Measurements from ENCODE around the gene ZFYVE28. TPM values are rescaled to one million over a fixed set of nuclear protein-coding genes. Genes with fewer than 3 reads are reported as not detected.

Gene ZFYVE28
- total RNA-seq, 1 donor from 2014 or later = 0.39 TPM

GRCh38 chr4:2393353-2394270, 24.8 kb downstream of the ZFYVE28 start:
- no peaks in the 10 kb centered on the region for H3K9me3 ChIP-seq (ENCODE audit: low read depth)
- peaks cover 9% of the 10 kb centered on the region for H3K27me3 ChIP-seq
- Mint-ChIP-seq H3K9me3 (no peaks in the 10 kb centered on the region), H3K27ac (no peak overlapping the region), H3K4me1 (peaks cover 39% of the 10 kb centered on the region), H3K4me3 (peak overlapping the region; percentile 72), H3K27me3 (ENCODE audit: insufficient read depth, low read depth) (peaks cover 19% of the 10 kb centered on the region), H3K36me3 (no peaks in the 10 kb centered on the region)
- peak overlapping the region; percentile 20 for H3K4me3 ChIP-seq
- peak; percentile 79 for DNase-seq (ENCODE audit: low spot score)
- no peak for TF ChIP-seq EZH2 (IDR thresholded peaks at IDR 0.05)
- no peak for TF ChIP-seq EZH2phosphoT487 (IDR thresholded peaks at IDR 0.05)
- no peak for TF ChIP-seq CTCF (IDR thresholded peaks at IDR 0.05)
- no peaks in the 10 kb centered on the region for H4K20me1 ChIP-seq (ENCODE audit: low read depth)
- H3K9ac ChIP-seq = no peak overlapping the region
- no peak overlapping the region for H3K27ac ChIP-seq
- H3F3A ChIP-seq (ENCODE audit: low read depth) = no peaks in the 10 kb centered on the region
- no peaks in the 10 kb centered on the region for H3K36me3 ChIP-seq
- peak overlapping the region; percentile 67 for H3K4me2 ChIP-seq
- peaks cover 34% of the 10 kb centered on the region for H3K4me1 ChIP-seq
- peak overlapping the region; percentile 67 for H2AFZ ChIP-seq (replicated peaks)
- H3K79me2 ChIP-seq (ENCODE audit: low read depth) = no peaks in the 10 kb centered on the region

- Histone ChIP-seq H3K36me3 (no peaks in the 10 kb centered on the region), H3K27me3 (peaks cover 9% of the 10 kb centered on the region), H3K4me1 (peaks cover 36% of the 10 kb centered on the region), H3K79me2 (ENCODE audit: low read depth) (no peaks in the 10 kb centered on the region), H4K20me1 (ENCODE audit: low read depth) (no peaks in the 10 kb centered on the region), H3F3A (ENCODE audit: low read depth) (peaks cover 1% of the 10 kb centered on the region), H3K27ac (no peak overlapping the region), H3K4me2 (peak overlapping the region; percentile 11), H2AFZ (replicated peaks) (peak overlapping the region; percentile 5), H3K9ac (no peak overlapping the region), H3K4me3 (no peak overlapping the region), H3K9me3 (ENCODE audit: low read depth) (no peaks in the 10 kb centered on the region)
- no peak for TF ChIP-seq CTCF (IDR thresholded peaks at IDR 0.05)
- TF ChIP-seq EZH2 (IDR thresholded peaks at IDR 0.05) = no peak
- TF ChIP-seq EZH2phosphoT487 (IDR thresholded peaks at IDR 0.05) = no peak
- Mint-ChIP-seq H3K4me3 (peak overlapping the region; percentile 26), H3K36me3 (no peaks in the 10 kb centered on the region), H3K4me1 (peaks cover 42% of the 10 kb centered on the region), H3K27ac (no peak overlapping the region), H3K27me3 (ENCODE audit: insufficient read depth, low read depth) (peaks cover 21% of the 10 kb centered on the region), H3K9me3 (no peaks in the 10 kb centered on the region)
- DNase-seq (ENCODE audit: low spot score) = no peak
These were observed 27.5 kb downstream of the ZFYVE28 start for GRCh38 chr4:2390784-2391421.

- Histone ChIP-seq H3K9ac (no peak overlapping the region), H3K27ac (no peak overlapping the region), H3F3A (ENCODE audit: low read depth) (peaks cover 9% of the 10 kb centered on the region), H2AFZ (replicated peaks) (no peak overlapping the region), H4K20me1 (ENCODE audit: low read depth) (no peaks in the 10 kb centered on the region), H3K36me3 (no peaks in the 10 kb centered on the region), H3K27me3 (peaks cover 9% of the 10 kb centered on the region), H3K4me2 (no peak overlapping the region), H3K79me2 (ENCODE audit: low read depth) (no peaks in the 10 kb centered on the region), H3K4me3 (no peak overlapping the region), H3K4me1 (peaks cover 43% of the 10 kb centered on the region), H3K9me3 (ENCODE audit: low read depth) (no peaks in the 10 kb centered on the region)
- H3K9me3 Mint-ChIP-seq = no peaks in the 10 kb centered on the region
- no peak overlapping the region for H3K4me3 Mint-ChIP-seq
- peaks cover 46% of the 10 kb centered on the region for H3K4me1 Mint-ChIP-seq
- H3K27ac Mint-ChIP-seq = no peak overlapping the region
- DNase-seq (ENCODE audit: low spot score) = no peak
- no peaks in the 10 kb centered on the region for H3K36me3 Mint-ChIP-seq
- H3K27me3 Mint-ChIP-seq (ENCODE audit: insufficient read depth, low read depth) = peaks cover 25% of the 10 kb centered on the region
- TF ChIP-seq EZH2 (IDR thresholded peaks at IDR 0.05) = no peak
- no peak for TF ChIP-seq CTCF (IDR thresholded peaks at IDR 0.05)
- no peak for TF ChIP-seq EZH2phosphoT487 (IDR thresholded peaks at IDR 0.05)
These were observed 28.3 kb downstream of the ZFYVE28 start for GRCh38 chr4:2390146-2390545.
